Right lobe of liver (tissue), 4 donors: ENCODE measurements around the gene ATL1.

ENCODE experiments used
- CTCF ChIP-seq, 4 donors: fragments of 200-600 bp in 3 of 4; fragments of 450-650 bp in 1 of 4; IDR thresholded peaks; one replicate each; pipeline versions ENCODE4 v1.5.1 to v1.8.0; 2016 to 2022; ENCODE audit warnings: antibody characterized with exemption in 4 of 4, mild to moderate bottlenecking in 2 of 4
- POLR2A ChIP-seq: fragments of 450-650 bp; IDR thresholded peaks from one replicate; pipeline ENCODE4 v1.6.1; 2017; ENCODE audit warnings: antibody characterized with exemption, mild to moderate bottlenecking
- donor health status: DM: no; HTN: no; CAD: no.
- donor health status: DM: no; HTN: no; CAD: no.
- donor health status: DM: no; HTN: yes; CAD: no.

- no peak for TF ChIP-seq CTCF (IDR thresholded peaks at IDR 0.05)
- TF ChIP-seq POLR2A = no peak
These were observed 43.6 kb downstream of the ATL1 start for GRCh38 chr14:50603565-50603964.
